HEK293T (cell line): ENCODE results near the gene IMP3.

Experiments
- ARNT ChIP-seq: fragments of 450-650 bp; IDR thresholded peaks from 2 replicates; pipeline ENCODE4 v1.6.1; 2017; ENCODE audit warnings: mild to moderate bottlenecking
- BHLHE40 ChIP-seq: fragments of 450-650 bp; IDR thresholded peaks from 2 replicates; pipeline ENCODE4 v1.6.1; 2016; ENCODE audit warnings: mild to moderate bottlenecking, moderate library complexity, borderline replicate concordance
- CTBP1 ChIP-seq: fragments of 450-650 bp; IDR thresholded peaks from 2 replicates; pipeline ENCODE4 v1.6.1; 2016; ENCODE audit warnings: borderline replicate concordance
- ELF4 ChIP-seq: fragments of 450-650 bp; IDR thresholded peaks from 2 replicates; pipeline ENCODE4 v1.6.1; 2017; ENCODE audit warnings: antibody characterized with exemption
- FOXA1 ChIP-seq: fragments of 450-650 bp; IDR thresholded peaks from 2 replicates; pipeline ENCODE4 v1.6.1; 2016; ENCODE audit warnings: mild to moderate bottlenecking
- FOXM1 ChIP-seq: fragments of 450-650 bp; IDR thresholded peaks from 2 replicates; pipeline ENCODE4 v1.6.1; 2017; ENCODE audit warnings: mild to moderate bottlenecking, borderline replicate concordance
- HDGF ChIP-seq: fragments of 450-650 bp; IDR thresholded peaks from 2 replicates; pipeline ENCODE4 v1.6.1; 2017; ENCODE audit warnings: antibody characterized with exemption, borderline replicate concordance
- L3MBTL2 ChIP-seq: fragments of 450-650 bp; conservative IDR thresholded peaks from 2 replicates; pipeline ENCODE4 v1.6.1; 2016; ENCODE audit warnings: mild to moderate bottlenecking
- LEF1 ChIP-seq: fragments of 450-650 bp; IDR thresholded peaks from 2 replicates; pipeline ENCODE4 v1.6.1; 2017; ENCODE audit warnings: mild to moderate bottlenecking, borderline replicate concordance
- NFRKB ChIP-seq: fragments of 450-650 bp; IDR thresholded peaks from 2 replicates; pipeline ENCODE4 v1.6.1; 2016; ENCODE audit warnings: mild to moderate bottlenecking, moderate library complexity
- SP1 ChIP-seq: fragments of 450-650 bp; IDR thresholded peaks from 2 replicates; pipeline ENCODE4 v1.6.1; 2017
- SUZ12 ChIP-seq: fragments of 450-650 bp; IDR thresholded peaks from 2 replicates; pipeline ENCODE4 v1.6.1; 2016; ENCODE audit warnings: mild to moderate bottlenecking
- TARDBP ChIP-seq: fragments of 450-650 bp; IDR thresholded peaks from 2 replicates; pipeline ENCODE4 v1.6.1; 2016

- TF ChIP-seq HDGF (no peak), BHLHE40 (no peak), NFRKB (no peak), ELF4 (no peak), L3MBTL2 (no peak), ARNT (no peak), SUZ12 (no peak), FOXA1 (no peak), TARDBP (no peak), SP1 (no peak), CTBP1 (no peak), LEF1 (no peak), FOXM1 (no peak)
Observed at GRCh38 chr15:75659141-75659771, 19.2 kb upstream of the IMP3 start.
